ENCODE results near the gene MTCH1. TPM values are rescaled to one million over a fixed set of nuclear protein-coding genes. Genes with fewer than 3 reads are reported as not detected.

MTCH1 gene
- total and polyA plus RNA-seq, 7 donors: 141 to 198 (median 163) TPM

- no peak for DNase-seq
- no peak for TF ChIP-seq POLR2A (IDR thresholded peaks at IDR 0.05)
- no peak for TF ChIP-seq EP300 (IDR thresholded peaks at IDR 0.05)
- TF ChIP-seq, protein P1, sequence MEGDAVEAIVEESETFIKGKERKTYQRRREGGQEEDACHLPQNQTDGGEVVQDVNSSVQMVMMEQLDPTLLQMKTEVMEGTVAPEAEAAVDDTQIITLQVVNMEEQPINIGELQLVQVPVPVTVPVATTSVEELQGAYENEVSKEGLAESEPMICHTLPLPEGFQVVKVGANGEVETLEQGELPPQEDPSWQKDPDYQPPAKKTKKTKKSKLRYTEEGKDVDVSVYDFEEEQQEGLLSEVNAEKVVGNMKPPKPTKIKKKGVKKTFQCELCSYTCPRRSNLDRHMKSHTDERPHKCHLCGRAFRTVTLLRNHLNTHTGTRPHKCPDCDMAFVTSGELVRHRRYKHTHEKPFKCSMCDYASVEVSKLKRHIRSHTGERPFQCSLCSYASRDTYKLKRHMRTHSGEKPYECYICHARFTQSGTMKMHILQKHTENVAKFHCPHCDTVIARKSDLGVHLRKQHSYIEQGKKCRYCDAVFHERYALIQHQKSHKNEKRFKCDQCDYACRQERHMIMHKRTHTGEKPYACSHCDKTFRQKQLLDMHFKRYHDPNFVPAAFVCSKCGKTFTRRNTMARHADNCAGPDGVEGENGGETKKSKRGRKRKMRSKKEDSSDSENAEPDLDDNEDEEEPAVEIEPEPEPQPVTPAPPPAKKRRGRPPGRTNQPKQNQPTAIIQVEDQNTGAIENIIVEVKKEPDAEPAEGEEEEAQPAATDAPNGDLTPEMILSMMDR (IDR thresholded peaks at IDR 0.05): no peak
- TF ChIP-seq POLR2AphosphoS5 (IDR thresholded peaks at IDR 0.05): no peak
- Histone ChIP-seq H3K27me3 (no peaks in the 10 kb centered on the region), H3K36me3 (no peaks in the 10 kb centered on the region), H3K4me3 (no peak overlapping the region), H3K27ac (no peak overlapping the region), H3K4me1 (peaks cover 0 to 9% (median 7%) of the 10 kb centered on the region in 4 donors), H3K9me3 (no peaks in the 10 kb centered on the region)
- 89 to 93% methylated on average over 17 of the region's 17 CpGs for WGBS, 2 donors
- intact Hi-C loops (cut with DNase I): no loop called here
Observed at GRCh38 chr6:36959555-36960250, 26.3 kb downstream of the MTCH1 start.

DNA sequence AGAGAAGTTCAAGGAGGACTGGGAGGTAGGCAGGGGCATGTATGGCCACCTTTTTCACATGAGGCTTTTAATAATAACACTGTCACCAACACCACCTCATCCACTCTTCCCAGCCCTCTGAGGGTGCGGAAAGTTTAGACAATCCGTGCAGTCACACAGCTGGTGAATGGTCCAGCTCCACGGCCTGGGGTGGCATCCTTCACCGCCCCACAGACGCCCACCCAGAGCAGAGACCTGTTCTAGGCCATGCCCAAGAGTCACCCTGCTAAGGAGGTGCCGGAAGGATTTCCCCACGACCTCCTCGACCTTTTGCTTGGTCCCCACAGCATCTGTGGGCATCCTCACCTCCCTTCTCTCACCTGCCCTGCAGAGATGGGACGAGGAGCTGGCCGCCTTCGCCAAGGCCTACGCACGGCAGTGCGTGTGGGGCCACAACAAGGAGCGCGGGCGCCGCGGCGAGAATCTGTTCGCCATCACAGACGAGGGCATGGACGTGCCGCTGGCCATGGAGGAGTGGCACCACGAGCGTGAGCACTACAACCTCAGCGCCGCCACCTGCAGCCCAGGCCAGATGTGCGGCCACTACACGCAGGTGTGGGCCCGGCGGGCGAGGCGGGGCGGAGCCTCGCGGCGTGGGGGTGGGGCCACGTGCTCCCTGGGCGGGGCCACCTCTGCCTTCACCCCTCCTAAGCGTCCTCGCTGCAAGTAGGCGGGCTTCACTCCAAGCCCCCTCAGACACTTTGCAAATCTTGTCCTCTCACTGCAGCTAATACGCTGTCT is 27.0 kb downstream of the MTCH1 start:
- no peak overlapping the region for H3K4me3 ChIP-seq
- 88 to 89% methylated on average over 44 of the region's 44 CpGs for WGBS, 2 donors
- H3K36me3 ChIP-seq: no peaks in the 10 kb centered on the region
- H3K4me1 ChIP-seq: peaks cover 0 to 5% (median 2%) of the 10 kb centered on the region in 4 donors
- no peaks in the 10 kb centered on the region for H3K9me3 ChIP-seq
- no peak overlapping the region for H3K27ac ChIP-seq
- TF ChIP-seq POLR2AphosphoS5 (IDR thresholded peaks at IDR 0.05) (no peak), EP300 (IDR thresholded peaks at IDR 0.05) (no peak), POLR2A (IDR thresholded peaks at IDR 0.05) (no peak)
- TF ChIP-seq, protein P1 (IDR thresholded peaks at IDR 0.05): no peak
- no peaks in the 10 kb centered on the region for H3K27me3 ChIP-seq
- DNase-seq: no peak
- intact Hi-C loops (cut with DNase I): no loop called here

GRCh38 chr6:36957773-36958271 is 28.2 kb downstream of the MTCH1 start:
- Histone ChIP-seq H3K27ac (no peak overlapping the region), H3K36me3 (no peaks in the 10 kb centered on the region), H3K4me1 (no peaks in the 10 kb centered on the region), H3K27me3 (no peaks in the 10 kb centered on the region), H3K9me3 (no peaks in the 10 kb centered on the region), H3K4me3 (no peak overlapping the region)
- DNase-seq: no peak
- WGBS, 2 donors: 83 to 87% methylated on average over 9 of the region's 9 CpGs
- TF ChIP-seq, protein P1 (IDR thresholded peaks at IDR 0.05): no peak
- TF ChIP-seq POLR2A (IDR thresholded peaks at IDR 0.05) (no peak), EP300 (IDR thresholded peaks at IDR 0.05) (no peak), POLR2AphosphoS5 (IDR thresholded peaks at IDR 0.05) (no peak)
- intact Hi-C loops (cut with DNase I): no loop called here

GRCh38 chr6:36956446-36956820 is 29.6 kb downstream of the MTCH1 start:
- no peak overlapping the region for H3K27ac ChIP-seq
- intact Hi-C loops (cut with DNase I): no loop called here

More at GRCh38 chr6:36956446-36956820, 29.6 kb downstream of the MTCH1 start:
- Histone ChIP-seq H3K9me3 (no peaks in the 10 kb centered on the region), H3K36me3 (no peaks in the 10 kb centered on the region), H3K27me3 (no peaks in the 10 kb centered on the region), H3K4me3 (no peak overlapping the region), H3K4me1 (no peaks in the 10 kb centered on the region)
- TF ChIP-seq POLR2A (IDR thresholded peaks at IDR 0.05) (no peak), POLR2AphosphoS5 (IDR thresholded peaks at IDR 0.05) (no peak), EP300 (IDR thresholded peaks at IDR 0.05) (no peak)
- TF ChIP-seq, protein P1 (IDR thresholded peaks at IDR 0.05): no peak
- DNase-seq: no peak

Data from sigmoid colon (tissue), 7 donors.